Cerebellar nuclear complex (tissue), 1 donor: ENCODE data around the gene IFITM5.
"Not testable (repeated sequence)": the region's sequence is repeated elsewhere in the genome, so short reads cannot be mapped to it uniquely, and the experiment has no call there.

Experiments
- DNase-seq, 2 experiments: peaks; one replicate each; lab custom pipeline; 2025; lab: John Stamatoyannopoulos, UW

The IFITM5 gene

GRCh38 chr11:312092-312816, 12.9 kb upstream of the IFITM5 start:
- no peak for DNase-seq

GRCh38 chr11:311013-311748, 11.9 kb upstream of the IFITM5 start:
- not testable (repeated sequence) for DNase-seq

GRCh38 chr11:309979-310572, 10.8 kb upstream of the IFITM5 start:
- not testable (repeated sequence) for DNase-seq

GRCh38 chr11:308740-309665, 9.7 kb upstream of the IFITM5 start:
- not testable (repeated sequence) for DNase-seq

- not testable (repeated sequence) for DNase-seq
Observed at GRCh38 chr11:307766-308708, 8.7 kb upstream of the IFITM5 start, which contains the start of gene IFITM2. Gene IFITM2 (plus strand): TSS chr11:307816. CDS start chr11:308193, 377 bp downstream.

- no peak for DNase-seq
Observed at GRCh38 chr11:306645-307371, 7.5 kb upstream of the IFITM5 start.

GRCh38 chr11:305844-306211, 6.5 kb upstream of the IFITM5 start:
- DNase-seq, result no peak

- DNase-seq, result no peak
Observed at GRCh38 chr11:304915-305843, 5.9 kb upstream of the IFITM5 start.

GRCh38 chr11:304061-304506, 4.8 kb upstream of the IFITM5 start:
- no peak for DNase-seq

- no peak for DNase-seq
Observed at GRCh38 chr11:303363-303762, 4.0 kb upstream of the IFITM5 start.

- DNase-seq, result no peak
Observed at GRCh38 chr11:299951-300735, 817 bp upstream of the IFITM5 start.

- DNase-seq, result no peak
Observed at GRCh38 chr11:298406-299065, 790 bp downstream of the IFITM5 start.

GRCh38 chr11:297586-298405, 1.5 kb downstream of the IFITM5 start:
- DNase-seq, result no peak

GRCh38 chr11:297051-297585, 2.2 kb downstream of the IFITM5 start:
- no peak for DNase-seq

- DNase-seq, result no peak
Observed at GRCh38 chr11:296171-297050, 2.9 kb downstream of the IFITM5 start.
